GM12878 (cell line): Measurements from ENCODE around the gene EIF1AD.

Experiments
- BACH1 ChIP-seq: fragments of 450-650 bp; IDR thresholded peaks from 2 replicates; pipeline ENCODE4 v1.6.1; 2017; ENCODE audit warnings: mild to moderate bottlenecking, borderline replicate concordance
- EP300 ChIP-seq, 2 experiments: fragments of 150-350 bp in 1 of 2; IDR thresholded peaks; 2 replicates each; pipeline ENCODE4 v1.6.1; 2011 to 2012; ENCODE audit warnings: low read depth in 2 of 2, low read length in 2 of 2, borderline replicate concordance in 1 of 2, improper control_type of control experiment in 1 of 2, inconsistent platforms in 1 of 2; ENCODE audit not compliant: control insufficient read depth in 1 of 2
- POLR2A ChIP-seq: IDR thresholded peaks from 2 replicates; pipeline ENCODE4 v1.6.1; 2011; ENCODE audit warnings: low read depth, mild to moderate bottlenecking, low read length
- ZNF274 ChIP-seq: IDR thresholded peaks from one replicate; pipeline ENCODE4 v1.8.0; 2011; ENCODE audit not compliant: insufficient read length, insufficient read depth
- TF ChIP-seq, protein P1 (sequence below), 3 experiments: IDR thresholded peaks in 2 of 3; conservative IDR thresholded peaks in 1 of 3; 2 replicates each; pipeline ENCODE4 v1.5.1; 2011; ENCODE audit warnings: low read depth in 3 of 3, low read length in 3 of 3, mild to moderate bottlenecking in 3 of 3, control low read depth in 2 of 3, moderate library complexity in 2 of 3, inconsistent platforms in 1 of 3, mixed read lengths in 1 of 3; ENCODE audit not compliant: control insufficient read depth in 2 of 3, insufficient read depth in 1 of 3; ENCODE audit errors: extremely low read depth in 1 of 3

DNA sequence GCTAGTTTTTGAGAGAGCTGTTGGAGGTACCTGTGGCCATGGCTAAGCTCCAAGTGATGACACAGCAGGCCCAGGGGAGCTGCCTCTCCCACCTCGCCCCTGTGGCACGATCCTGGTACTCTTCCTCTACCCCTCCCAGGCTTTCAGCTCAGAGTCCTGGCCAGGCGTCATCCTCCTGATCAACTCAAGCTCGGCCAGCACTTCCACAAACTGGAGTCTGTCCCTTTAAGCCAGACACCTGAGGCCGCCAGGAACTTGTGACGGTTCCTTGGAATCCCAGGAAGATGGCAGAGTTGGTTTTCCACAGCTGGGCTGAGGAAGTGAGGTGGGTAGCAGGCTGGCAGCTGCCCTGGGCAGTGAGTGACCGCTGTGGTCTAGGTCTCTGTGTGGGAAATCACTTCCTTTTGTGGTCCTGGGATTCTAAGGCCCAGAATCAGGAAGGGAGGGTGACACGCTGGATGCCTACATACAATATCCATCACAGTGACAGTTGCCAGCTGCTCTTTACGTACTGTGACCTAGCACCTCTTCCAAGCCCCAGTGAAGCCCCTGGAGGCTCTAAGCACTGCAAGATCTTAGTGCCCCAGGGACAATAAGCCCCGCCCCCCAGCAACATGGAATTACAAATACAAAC is 6.6 kb upstream of the EIF1AD start:
- no peak for TF ChIP-seq BACH1
- peak; percentile 39; the same call in 1 of the 2 replicates for TF ChIP-seq POLR2A
- TF ChIP-seq, protein P1, sequence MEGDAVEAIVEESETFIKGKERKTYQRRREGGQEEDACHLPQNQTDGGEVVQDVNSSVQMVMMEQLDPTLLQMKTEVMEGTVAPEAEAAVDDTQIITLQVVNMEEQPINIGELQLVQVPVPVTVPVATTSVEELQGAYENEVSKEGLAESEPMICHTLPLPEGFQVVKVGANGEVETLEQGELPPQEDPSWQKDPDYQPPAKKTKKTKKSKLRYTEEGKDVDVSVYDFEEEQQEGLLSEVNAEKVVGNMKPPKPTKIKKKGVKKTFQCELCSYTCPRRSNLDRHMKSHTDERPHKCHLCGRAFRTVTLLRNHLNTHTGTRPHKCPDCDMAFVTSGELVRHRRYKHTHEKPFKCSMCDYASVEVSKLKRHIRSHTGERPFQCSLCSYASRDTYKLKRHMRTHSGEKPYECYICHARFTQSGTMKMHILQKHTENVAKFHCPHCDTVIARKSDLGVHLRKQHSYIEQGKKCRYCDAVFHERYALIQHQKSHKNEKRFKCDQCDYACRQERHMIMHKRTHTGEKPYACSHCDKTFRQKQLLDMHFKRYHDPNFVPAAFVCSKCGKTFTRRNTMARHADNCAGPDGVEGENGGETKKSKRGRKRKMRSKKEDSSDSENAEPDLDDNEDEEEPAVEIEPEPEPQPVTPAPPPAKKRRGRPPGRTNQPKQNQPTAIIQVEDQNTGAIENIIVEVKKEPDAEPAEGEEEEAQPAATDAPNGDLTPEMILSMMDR (IDR thresholded peaks at IDR 0.05 in 2 of 3, conservative IDR thresholded peaks at IDR 0.05 in 1 of 3; ENCODE audit: control insufficient read depth in 2 of 3, extremely low read depth in 1 of 3, insufficient read depth in 1 of 3, low read depth in 3 of 3, low read length in 3 of 3): no peak
- no peak for TF ChIP-seq EP300 (IDR thresholded peaks at IDR 0.05; ENCODE audit: borderline replicate concordance in 1 of 2, control insufficient read depth in 1 of 2, low read depth in 2 of 2, low read length in 2 of 2)
- TF ChIP-seq ZNF274: no peak
